Putamen (tissue), 1 donor: ENCODE measurements around the gene ZBTB17.
A peak's percentile ranks its signal among the peaks of the same experiment; 100 is the strongest.
"Not testable (repeated sequence)": the region's sequence is repeated elsewhere in the genome, so short reads cannot be mapped to it uniquely, and the experiment has no call there.

ENCODE experiments used
- DNase-seq: peaks from one replicate; pipeline ENCODE4 v3.0.0-alpha.2; 2016; ENCODE audit warnings: low spot score

The ZBTB17 gene

DNA sequence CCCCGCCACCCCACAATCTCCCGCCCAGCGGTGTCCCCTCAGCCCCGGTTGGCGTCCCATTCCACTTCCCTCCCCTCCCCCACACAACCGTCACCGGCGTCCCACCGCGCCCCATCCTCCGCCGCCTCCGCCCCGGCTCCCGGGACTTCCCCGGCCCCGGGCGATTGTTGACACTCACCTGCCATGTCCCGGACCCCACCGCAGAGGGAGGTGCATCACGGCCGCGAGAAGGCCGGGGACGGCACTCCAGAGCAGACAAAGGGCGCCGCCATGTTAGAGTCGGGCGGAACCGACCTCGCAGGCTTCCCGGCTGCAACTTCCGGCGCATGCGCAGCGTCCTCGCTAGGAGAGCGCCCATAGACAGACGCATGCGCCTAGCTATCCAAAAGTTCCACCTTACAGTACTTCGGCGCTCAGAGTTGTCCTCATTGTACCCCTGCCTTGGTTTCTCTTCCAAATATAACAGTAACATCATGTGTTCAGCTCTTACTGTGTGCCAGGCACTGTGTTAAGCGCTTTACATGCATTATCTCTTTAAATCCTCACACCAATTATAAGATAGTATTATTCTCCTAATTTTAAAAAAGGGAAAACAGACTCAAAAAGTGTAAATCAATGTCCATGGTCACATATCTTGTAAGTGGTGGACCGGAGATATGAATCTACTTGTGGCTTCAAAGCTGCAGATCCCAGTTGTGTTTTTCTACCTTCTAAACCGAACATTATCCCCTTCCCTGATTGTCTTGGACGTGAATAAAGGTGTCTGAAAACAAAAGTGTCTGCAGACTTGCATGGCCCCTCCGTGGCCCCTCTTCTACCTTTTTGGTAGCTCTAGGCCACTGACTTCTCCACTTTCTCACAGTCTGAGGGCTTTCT, at the start of gene ZBTB17:
TSS of gene ZBTB17 (minus strand) at position 297 of the 876 bp plus-strand sequence. CDS start 27,606 bp downstream, outside the sequence.
- DNase-seq: peak; percentile 94

DNA sequence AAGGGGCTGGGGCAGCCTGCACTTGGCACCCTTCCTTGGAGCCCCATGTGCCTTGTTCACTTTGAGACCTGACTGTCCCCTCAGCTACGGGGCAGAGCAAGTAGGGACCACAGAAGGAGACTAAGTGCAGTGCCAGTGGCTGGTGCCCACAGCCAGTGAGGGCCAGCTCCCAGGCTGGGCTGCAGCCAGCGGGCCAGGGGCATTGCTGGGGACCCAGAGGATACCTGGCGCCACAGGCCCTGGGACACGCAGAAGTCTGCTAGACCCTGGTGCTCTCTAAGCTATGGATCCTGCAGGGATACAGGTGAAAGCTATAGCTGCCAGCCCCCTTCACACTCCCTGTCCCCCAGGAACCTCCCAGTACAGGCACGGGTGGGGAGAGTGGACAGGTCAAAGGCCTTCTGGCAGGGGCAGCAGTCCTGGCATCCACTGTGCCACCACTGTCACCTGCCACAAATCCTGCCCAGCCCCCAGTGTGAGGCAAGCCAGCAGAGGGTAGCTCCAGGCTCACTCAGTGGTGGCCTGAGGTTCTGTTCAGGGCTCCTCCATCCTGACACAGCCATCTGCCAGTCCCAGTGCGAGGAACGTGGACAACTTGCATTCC, 47.3 kb upstream of the ZBTB17 start:
- no peak for DNase-seq

DNA sequence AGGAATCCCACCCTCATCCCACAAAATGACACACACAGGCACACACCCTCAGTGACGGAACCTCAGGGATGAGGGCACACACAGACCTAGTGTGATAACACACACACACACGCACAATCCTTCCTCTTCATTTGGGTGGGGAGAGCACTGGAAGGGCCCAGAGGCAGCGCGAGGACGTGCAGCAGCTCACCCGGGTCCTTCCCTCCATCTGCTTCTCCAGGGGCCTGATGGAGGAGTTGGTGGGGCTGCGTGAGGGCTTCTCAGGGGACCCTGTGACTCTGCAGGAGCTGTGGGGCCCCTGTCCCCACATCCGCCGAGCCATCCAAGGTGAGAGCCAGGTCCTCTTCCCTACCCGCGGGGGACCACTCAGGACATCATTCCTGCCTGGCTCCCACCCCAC, 46.5 kb upstream of the ZBTB17 start:
- DNase-seq: no peak

DNA sequence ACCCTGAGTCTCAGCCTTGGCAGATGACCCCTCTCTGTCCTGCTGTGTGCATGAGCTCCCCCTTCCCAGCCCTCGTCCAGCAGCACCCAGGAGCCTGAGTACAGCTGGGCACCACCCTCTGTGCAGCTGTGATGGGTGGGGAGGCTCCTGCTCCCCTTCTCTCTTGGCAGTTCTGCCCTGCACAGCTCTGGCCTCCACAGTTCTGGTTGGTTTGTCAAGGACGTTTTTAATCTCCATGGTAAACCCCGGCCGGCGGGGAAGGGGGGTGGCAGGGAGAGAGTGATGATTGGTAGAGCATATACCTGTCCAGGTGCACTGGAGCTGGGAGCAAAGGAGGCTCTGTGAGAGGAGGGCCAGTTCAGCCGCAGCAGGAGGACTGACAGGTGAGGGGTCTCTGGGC, 45.8 kb upstream of the ZBTB17 start, which contains the start of gene CLCNKA:
TSS of gene CLCNKA (plus strand) at position 356 of the 400 bp plus-strand sequence. CDS start 584 bp downstream, outside the sequence.
- no peak for DNase-seq

DNA sequence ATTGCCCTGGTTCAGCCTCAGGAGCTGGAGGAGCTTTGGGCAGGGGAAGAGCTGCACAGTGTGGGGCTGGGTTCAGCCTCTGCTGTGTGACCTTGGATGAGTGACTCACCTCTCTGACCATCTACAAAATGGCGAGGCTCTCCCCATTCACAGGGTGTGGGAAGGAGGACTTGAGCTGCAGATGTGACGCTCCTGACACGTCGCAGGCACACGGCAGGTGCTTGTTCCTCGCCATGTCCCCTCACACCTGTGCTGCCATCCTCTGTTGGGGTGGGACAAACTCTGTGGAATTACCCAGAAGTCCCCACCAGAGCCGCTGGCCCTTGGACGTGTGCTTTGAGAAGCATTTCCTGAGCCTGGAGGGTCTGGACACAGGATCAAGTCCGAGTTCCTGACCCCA, 45.0 kb upstream of the ZBTB17 start:
- DNase-seq: not testable (repeated sequence)

DNA sequence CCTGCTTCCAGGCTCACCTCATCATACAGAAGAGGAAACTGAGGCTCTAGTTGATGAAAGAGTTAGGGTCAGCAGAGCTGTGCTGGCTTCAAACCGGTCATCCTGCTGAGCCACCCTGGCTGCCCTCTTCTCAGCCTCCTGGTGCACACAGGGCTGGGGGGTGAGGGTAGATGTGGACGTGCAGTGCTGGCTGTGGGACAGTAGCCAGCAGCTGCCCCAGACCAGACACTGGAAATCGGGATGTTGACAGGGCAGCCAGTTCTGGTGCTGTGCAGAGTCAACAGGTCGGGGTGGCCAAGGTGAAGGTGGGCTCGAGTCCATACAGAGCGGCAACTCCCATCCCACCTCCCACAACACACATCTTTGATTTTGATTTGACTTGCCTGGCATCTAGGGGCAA, 44.4 kb upstream of the ZBTB17 start:
- no peak for DNase-seq

DNA sequence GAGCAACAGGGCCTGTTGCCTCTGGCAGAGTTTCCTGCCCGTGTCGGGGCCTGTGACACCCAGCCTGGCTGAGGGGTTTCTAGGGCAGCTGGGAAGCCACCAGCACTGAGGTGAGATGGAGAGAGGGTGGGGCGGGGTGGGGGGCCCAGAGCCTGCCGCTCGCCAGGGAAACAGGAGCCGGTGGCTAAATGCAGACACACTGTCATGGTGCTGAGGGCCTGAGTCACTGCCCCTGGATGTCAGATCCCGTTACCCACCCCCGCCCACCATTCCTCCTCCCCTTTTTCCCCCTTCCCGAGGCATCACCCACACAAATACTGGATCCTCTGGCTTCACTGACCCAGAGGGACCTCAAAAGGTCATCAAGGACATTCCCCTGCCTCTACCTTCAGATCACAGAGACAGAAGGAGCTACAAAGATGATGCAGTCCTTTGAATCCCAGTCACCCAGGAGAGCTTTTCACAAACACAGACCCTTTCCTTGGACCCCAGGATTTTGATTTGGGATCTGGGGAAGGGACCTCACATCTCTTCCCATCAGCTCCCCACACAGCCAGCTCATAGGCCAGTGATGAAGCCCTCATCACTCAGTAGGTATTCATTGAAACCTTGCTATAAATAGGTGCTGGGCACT, 43.9 kb upstream of the ZBTB17 start:
- no peak for DNase-seq

DNA sequence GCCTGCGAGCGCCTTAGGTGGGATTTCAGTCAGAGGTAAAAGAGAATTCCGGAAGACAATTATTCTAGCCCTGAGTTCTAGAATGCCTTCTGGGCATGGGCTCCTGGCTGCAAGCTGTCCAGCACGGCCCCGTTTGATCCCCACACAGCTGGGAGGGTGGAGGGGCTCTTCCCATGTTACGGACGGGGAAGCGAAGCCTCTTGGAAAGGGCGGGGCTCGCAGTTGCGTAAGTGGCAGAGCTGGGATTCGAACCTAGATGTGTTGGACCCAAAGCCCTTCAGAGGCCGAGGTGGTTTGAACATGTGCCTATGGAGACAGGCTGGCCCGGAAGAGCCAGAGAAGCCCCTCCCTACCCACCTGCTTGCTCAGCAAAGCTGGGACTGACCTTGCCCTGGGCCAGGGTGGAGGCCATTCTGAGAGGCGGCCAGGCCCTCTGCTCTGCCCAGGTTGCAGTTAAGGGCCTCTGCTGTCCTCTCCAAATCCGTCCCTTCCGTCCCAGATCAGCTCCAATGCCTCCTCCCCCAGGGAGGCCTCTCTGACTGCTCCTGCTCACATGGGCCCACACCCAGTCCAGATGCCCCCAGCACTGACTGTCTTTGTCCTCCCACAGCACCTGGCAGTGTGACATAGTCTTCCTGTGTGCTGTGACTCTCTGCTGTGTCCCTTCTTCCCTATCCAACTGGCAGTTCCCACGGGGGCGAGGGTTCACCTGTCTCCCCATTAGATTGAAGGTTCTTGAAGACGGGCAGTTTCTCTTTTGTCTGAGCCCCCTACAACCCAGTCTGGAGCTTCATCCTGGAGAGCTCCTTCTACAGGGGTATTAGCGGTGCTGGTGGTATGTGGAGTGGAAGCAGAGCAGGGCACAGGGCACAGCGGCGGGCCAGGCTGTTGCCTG, 43.1 kb upstream of the ZBTB17 start:
- DNase-seq: no peak

DNA sequence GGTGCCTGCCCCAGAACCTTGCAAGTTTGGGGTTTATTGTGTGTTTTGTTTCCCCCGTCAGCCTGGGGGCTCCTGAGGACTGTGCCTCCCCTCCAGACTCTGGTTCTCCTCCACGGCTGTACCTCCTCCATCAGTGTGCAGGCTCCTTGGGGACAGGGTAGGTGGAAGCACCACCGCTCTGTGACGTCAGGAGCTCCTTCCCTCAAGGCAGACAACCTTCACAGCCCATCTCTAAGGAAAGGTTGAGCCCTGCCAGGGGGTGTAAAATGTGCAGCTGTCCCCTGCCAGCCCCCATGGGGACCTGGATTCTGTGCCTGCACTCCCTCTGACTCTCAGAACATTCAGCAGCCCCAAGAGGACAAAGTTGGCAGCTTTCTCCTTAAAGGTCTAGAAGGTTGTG, 42.4 kb upstream of the ZBTB17 start:
- DNase-seq: no peak

DNA sequence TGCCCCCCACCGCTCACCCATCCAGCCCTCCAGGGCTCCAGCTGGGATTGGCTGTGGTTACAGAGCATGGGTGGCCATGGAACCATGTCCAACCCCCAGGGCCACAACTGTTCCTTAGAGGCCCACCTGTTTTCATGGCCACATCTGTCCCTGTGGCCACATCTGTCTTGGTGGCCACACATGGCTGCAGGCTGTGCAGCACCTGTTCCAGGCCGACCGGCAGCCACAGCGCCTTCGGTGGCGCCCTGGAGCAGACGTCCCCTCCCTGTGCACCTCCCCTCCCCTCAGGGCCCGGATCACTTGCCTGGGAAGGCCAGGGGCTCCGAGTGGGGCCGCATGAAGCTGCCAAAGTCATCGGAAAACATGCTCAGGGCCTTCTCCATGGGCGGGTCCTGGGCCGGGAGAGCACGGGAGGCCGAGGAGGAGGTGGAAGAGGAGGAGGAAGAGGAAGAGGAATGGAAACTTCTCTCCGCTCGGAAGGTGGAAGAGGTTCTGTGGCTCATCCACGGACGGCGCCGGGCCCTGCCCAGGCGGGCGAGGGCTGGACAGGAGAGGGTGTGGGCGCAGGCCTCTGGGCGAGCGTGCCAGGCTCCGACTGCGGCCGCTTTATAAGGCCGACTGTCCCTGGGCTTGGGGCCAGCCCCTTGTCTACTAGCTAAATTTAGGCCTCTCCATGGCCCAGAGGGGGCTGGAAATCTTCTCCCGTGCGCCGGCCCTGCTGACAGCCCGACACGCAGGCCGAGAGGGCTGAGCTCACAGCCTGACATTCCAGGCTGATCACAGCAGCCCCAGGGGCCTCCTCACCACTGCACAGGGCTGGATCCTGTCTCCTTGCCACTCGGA, 41.8 kb upstream of the ZBTB17 start, which contains the start of gene HSPB7:
TSS of gene HSPB7 (minus strand) at position 583 of the 843 bp plus-strand sequence. CDS start at position 503, 80 bp downstream.
- DNase-seq: no peak

DNA sequence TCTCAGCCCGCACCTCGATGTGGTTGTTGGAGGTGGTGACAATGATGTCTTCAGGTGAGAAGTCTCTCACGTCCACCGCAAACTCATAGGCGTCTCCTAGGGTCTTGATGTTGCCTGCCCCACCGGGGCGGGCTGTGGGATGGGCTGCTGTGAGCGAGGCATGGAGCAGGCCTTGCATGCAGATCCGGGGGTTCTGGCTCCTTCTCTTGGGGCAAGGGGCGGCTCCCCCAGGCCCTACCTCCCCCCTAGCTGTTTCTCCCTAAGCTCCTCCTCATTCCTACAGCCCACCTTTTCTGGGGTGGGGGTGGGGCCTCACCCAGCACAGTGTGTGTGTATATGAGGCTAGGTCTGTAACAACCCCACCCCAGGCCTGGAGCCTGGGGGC, 41.2 kb upstream of the ZBTB17 start:
- no peak for DNase-seq

DNA sequence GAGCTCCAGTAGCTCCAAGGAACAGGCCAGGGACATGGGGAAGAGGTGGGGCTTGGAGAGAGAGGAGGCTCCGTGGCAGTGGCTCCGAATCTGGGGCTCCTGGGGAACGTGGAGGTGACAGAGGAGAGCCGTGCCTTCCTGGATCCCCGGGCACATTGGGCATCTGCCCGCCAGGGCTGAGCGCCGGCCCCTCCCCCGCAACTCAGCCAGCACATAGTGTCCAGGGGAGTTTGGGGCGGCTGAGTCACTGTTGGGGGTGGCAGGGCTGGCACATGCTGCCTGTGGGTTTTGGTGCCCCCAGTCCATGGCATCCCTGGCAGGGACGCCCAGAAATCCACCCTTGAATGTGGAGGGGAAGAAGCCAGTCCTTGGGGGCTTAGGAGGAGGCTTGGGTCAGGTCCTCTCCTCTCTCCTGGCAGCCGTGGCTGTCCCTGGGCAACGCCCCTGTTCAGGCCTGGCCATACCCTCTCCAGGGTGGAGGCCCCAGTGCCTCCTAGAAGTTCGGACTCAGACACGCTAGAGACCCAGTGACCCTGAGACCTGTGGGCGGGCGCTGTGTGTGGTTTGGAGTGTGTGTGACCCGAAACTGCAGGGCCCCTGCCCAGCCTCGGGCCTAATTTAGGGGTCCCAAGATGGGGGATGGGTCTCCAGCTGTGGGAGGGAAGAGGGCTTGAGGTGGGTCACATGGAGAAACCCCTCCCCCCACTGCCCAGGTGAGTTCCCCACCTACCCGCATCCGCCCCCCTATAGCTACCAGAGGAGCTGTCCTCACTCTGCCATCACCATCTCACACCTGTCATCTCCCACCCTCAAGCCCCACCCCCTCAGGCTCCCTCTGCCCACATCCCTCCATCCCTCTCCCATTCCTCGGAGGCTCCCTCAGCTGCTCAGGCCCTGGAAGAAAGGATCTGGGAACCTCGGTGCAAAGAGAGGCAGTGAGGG, 40.3 kb upstream of the ZBTB17 start:
- no peak for DNase-seq

DNA sequence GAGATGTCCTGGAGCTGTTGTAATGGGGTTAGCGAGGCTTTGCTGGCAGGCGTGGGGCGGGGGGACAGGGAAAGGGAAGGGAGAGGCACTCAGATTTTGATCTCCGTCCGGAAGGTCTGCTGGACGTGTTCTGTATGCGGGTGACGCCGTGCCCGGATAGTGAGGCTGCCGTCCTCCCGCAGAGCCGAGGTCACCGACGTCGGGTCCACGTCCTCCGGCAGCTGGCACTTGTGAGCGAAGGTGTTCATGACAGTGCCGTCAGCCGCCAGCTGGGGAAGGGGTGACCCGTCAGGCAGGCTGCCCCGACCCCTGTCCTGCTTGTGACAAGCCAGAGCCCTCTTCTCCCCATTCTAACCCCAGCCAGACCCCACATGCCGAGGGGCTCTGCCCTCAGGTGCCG, 39.6 kb upstream of the ZBTB17 start:
- no peak for DNase-seq

DNA sequence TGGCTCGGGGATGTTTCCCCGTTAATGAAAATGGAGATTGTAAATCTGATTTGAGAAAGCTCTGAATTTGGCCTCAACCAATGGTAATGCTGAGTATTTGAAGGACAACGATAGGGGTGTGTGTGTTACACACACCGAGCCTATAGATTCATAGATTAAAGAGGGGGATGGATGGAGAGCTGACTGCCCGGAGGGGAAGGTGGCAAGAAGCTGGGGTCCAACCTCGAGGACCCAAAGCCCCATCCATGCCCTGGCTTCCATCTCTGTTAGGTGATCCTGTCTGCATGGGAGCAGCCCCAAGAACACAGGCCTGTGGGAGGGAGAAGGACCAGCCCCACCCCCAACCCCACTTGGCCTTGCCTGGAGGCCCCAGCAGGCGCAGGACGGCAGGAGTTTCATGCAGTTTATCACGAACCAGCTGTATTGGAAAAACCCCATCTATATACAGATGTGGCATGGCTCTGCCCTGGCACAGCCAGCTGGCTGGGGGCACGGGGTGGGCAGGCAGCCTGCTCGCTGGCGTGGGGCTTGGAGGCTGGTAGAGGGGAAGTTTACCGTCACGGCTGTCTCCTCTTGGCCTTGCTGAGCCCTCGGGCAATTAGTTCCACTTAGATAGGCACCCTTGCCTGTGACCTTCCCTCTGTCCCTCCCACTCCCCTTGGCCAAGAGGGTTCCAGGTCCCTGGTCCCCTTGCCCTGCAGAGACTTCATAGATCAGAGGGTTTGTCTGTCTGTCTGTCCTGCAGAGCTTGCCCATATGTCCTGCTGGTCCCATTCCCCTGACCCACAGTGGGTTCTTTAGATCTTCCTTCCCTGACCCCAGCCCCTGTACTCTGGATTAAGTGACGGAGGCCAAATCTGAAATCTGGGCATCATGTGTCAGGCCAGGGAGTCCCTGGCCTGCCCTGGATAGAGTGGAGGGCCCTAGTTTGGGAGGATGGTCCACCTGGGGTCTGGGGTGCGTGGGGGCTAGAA, 38.9 kb upstream of the ZBTB17 start:
- no peak for DNase-seq

DNA sequence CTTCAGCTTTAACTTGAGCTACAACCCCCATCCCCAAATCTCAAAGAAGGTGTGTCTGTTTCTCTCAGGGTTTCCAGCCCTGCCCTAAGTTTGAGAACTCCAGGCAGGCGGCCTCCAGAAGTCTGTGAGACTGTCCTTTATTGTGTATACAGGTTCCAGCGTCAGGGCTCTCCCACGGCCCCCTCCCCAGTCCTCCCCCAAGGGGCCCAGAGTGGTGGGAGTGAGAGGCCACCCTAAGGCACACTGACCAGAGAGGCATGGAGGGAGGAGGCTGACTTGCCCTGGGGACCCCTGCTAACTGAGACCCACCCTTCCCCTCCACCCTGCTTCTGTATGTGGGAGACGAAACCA, 38.0 kb upstream of the ZBTB17 start:
- DNase-seq: no peak

DNA sequence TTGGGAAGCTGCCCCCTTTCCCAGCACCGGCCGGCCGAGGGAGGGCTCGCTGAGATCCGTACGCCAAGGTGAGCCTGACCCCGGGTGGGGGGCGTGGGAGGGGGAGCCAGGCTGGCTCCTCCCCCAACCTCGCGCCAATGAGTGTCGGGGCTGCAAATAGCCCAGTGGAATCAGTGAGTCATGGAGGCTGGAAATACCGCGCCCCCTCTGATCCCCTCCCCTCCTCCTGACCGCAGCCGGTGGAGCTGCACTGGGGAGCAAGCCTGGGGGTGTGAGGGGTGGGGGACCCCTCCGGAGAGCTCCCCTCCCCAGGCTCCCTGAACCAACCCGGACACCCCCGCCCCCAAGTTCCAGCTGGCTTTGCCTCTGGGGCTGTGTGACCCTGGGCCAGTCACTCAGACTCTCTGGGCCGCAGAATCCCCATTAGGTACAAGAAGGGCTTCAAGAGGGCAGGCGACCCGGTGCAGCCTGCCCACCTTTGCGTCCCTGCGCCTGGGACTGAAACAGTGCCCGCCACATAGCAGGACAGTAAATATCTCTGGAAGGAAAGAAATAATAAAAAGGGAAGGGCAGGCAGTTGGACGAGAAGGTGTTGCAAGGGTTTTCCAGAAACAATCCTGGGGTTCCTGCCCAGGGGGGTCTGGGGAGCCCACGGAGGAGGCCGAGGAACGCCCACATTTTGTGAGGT, 37.5 kb upstream of the ZBTB17 start:
- DNase-seq: no peak

DNA sequence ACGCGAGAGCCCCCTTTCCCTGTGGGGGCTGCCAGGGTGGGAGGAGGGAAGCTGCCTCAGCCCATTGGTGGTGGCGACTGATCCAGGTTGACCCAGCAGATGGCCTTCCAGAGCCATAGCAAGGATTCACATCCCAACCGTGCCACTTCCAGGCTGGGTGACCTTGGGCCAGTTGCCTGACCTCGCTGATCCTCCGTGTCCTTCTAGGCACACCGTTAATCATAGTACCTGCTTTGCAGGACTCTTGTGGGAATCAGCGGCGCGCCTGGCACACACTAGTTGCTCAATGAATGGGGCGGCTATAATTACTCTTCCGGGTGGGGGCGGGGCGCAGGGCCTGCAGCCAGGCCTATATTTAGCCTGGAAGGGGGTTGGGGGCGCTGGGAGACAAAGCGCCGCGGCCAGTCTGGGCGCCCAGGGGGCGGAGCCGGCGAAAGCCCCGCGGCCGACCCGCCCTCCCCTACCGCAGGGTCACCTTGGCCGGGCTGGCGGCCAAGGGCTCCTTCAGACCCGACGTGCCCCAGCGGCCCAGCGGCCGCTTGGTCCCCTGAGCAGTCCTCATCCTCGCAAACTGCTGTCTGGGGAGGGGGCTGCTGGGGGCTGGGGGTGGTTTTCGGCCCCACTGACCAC, 36.8 kb upstream of the ZBTB17 start:
- DNase-seq: no peak
